Lower leg skin (tissue), 4 donors: ENCODE data around the gene PTPRT. TPM values are rescaled to one million over a fixed set of nuclear protein-coding genes. Genes with fewer than 3 reads are reported as not detected.

Source experiments
- DNase-seq, 2 donors: peaks; one replicate each; pipeline ENCODE4 v3.0.0-alpha.2; 2019; ENCODE audit warnings: low spot score in 2 of 2
- H3K4me3 ChIP-seq: fragments of 200-600 bp; sonication (generic); 2 replicates; pipeline ENCODE4 v1.5.1; 2017; ENCODE audit warnings: mild to moderate bottlenecking, low read depth; ENCODE audit not compliant: poor library complexity, severe bottlenecking
- POLR2A ChIP-seq, 2 donors: fragments of 450-650 bp; IDR thresholded peaks; one replicate each; pipeline ENCODE4 v1.6.1; 2016 to 2017; ENCODE audit warnings: antibody characterized with exemption in 2 of 2, mild to moderate bottlenecking in 1 of 2, moderate library complexity in 1 of 2
- WGBS, 2 donors: methylation state at CpG; one replicate each; pipeline ENCODE4 v1.1.5; 2018; 5-methylcytosine and 5-hydroxymethylcytosine counted together
- intact Hi-C: fragments of 100-400 bp; cut with DNase I; formaldehyde crosslinking; loops from one replicate; pipeline ENCODE4 v1.15.0; 2023; ENCODE audit warnings: low total_unique reads
- total RNA-seq, 4 donors: library from RNA; depleted of rRNA; stranded (reverse); fragments of >200 nt; gene quantifications; one replicate each; pipeline ENCODE4 v1.1.0, GENCODE V29; 2016
- TF ChIP-seq, protein P1 (sequence below), 3 donors: fragments of 450-650 bp; IDR thresholded peaks; one replicate each; pipeline ENCODE4 v1.5.1; 2016; ENCODE audit warnings: antibody characterized with exemption in 3 of 3, mild to moderate bottlenecking in 3 of 3, moderate library complexity in 2 of 3

Gene PTPRT
- total RNA-seq, 4 donors from 2014 or later, result 0.34 to 1.4 (median 0.95) TPM

DNA sequence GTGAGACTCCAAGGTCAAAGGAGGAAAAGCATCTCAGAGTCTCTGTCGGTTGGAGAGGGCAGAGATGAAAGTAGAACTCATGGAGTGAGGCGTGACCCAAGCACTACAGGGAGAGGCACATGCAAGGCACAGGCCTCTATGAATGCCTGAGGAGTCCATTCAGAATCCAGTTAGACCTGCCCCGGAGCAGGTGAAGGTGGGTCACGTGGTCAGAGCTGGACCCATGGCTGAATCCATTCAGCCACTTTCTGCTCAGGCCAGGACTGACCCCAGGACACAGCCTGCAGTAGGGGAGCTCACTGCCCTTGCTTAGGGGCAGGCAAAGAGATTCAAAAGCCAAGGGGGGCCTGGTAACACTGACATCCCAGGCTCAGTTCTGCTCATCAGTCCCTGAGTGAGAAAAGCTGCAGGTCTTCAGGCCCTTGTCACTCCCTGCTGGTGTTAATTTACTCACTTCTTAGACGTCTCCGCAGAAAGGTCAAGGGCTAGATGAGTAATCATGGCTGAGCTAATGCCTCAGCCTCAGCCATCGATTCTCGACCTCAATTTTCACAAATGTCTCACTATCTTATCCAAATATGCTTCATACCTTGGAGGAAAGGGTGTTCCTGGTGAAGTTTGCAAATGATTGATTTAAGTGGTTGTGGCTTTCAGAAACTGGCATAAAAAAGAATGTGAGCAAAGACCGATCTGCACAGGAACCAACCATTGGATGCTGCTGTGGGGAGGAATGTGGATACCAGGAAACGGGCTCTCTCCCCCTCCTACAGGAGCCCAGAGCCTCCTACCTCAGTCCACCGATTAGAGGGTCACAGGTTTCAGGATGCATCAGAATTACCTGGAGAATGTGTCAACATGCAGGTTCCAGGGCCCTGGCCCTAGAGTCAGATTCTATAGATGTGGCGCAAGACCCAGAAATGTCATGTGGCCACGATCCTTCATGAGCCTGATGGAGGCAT, 584.4 kb downstream of the PTPRT start:
- no peak overlapping the region for H3K4me3 ChIP-seq
- intact Hi-C loops, result no loop called here
- no peak for DNase-seq
- WGBS, 2 donors, result 68 to 80% methylated on average over 13 of the region's 13 CpGs
- TF ChIP-seq, protein P1, sequence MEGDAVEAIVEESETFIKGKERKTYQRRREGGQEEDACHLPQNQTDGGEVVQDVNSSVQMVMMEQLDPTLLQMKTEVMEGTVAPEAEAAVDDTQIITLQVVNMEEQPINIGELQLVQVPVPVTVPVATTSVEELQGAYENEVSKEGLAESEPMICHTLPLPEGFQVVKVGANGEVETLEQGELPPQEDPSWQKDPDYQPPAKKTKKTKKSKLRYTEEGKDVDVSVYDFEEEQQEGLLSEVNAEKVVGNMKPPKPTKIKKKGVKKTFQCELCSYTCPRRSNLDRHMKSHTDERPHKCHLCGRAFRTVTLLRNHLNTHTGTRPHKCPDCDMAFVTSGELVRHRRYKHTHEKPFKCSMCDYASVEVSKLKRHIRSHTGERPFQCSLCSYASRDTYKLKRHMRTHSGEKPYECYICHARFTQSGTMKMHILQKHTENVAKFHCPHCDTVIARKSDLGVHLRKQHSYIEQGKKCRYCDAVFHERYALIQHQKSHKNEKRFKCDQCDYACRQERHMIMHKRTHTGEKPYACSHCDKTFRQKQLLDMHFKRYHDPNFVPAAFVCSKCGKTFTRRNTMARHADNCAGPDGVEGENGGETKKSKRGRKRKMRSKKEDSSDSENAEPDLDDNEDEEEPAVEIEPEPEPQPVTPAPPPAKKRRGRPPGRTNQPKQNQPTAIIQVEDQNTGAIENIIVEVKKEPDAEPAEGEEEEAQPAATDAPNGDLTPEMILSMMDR (IDR thresholded peaks at IDR 0.05), result no peak
- no peak for TF ChIP-seq POLR2A (IDR thresholded peaks at IDR 0.05)

DNA sequence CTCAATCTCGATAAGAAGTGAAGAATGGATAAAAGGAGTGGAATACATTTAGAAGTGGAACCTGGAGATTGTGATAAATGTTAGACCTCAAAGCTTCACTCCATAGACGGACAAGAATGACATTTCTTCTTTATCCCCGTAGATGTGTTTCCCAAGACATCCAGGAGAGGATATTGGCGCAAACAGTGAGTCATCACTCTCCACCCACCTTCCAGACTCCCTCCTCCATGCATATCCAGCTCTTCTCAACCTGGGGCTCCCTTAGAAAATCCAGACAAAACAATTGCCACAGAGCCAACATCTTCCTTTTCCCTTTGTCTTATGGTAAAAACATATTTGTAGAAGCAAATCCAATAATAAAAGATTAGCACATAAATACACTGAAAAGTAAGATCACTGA, 586.1 kb downstream of the PTPRT start:
- no peak for TF ChIP-seq POLR2A (IDR thresholded peaks at IDR 0.05)
- TF ChIP-seq, protein P1 (IDR thresholded peaks at IDR 0.05), result no peak
- H3K4me3 ChIP-seq, result no peak overlapping the region
- no peak for DNase-seq
- intact Hi-C loops, result no loop called here
- 70 to 72% methylated on average over 4 of the region's 4 CpGs for WGBS, 2 donors

DNA sequence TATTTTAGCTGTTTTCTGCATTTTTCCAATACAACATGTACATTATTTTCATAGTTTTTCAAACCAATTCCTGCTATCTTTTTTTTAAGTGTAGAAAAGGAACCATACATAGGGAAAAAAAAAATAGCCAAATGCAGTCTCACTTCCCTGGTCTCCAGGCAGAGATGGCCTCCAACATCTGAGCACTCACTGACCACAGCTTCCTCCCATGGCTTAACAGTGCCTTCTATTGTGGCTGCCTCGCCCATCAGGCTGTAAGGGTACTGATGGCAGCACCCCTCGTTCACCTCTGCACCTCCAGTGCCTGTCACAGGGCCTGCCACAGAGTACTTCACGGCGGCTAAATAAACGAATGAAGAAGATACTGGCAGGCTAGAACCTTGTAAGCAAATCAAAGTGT, 591.1 kb downstream of the PTPRT start:
- WGBS, 2 donors, result 60 to 85% methylated on average over 5 of the region's 5 CpGs
- intact Hi-C loops, result no loop called here
- no peak for DNase-seq
- no peak overlapping the region for H3K4me3 ChIP-seq
- no peak for TF ChIP-seq POLR2A (IDR thresholded peaks at IDR 0.05)
- TF ChIP-seq, protein P1 (IDR thresholded peaks at IDR 0.05), result no peak

DNA sequence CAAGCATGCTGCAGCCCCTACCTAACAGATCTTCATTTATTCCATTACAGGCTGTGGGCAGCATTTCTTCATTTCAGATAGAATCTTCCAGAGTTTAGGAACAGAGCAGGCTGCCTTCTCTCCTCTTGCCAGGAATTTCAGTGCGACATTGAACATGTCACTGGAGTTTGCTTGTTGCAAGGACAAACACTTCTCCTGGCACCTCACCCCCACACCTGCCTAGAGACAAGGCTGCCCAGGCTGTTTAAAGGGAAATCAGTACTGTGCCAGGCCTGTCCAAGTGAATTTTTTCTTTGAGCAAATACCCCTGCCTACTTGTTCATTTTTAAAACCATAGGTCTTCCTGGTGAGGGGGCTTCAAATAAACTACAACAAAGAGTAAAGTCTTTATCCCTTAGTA, 594.1 kb downstream of the PTPRT start:
- DNase-seq, result no peak
- 88 to 90% methylated on average over 1 of the region's 1 CpG for WGBS, 2 donors
- intact Hi-C loops, result no loop called here
- TF ChIP-seq, protein P1 (IDR thresholded peaks at IDR 0.05), result no peak
- TF ChIP-seq POLR2A (IDR thresholded peaks at IDR 0.05), result no peak
- H3K4me3 ChIP-seq, result no peak overlapping the region

DNA sequence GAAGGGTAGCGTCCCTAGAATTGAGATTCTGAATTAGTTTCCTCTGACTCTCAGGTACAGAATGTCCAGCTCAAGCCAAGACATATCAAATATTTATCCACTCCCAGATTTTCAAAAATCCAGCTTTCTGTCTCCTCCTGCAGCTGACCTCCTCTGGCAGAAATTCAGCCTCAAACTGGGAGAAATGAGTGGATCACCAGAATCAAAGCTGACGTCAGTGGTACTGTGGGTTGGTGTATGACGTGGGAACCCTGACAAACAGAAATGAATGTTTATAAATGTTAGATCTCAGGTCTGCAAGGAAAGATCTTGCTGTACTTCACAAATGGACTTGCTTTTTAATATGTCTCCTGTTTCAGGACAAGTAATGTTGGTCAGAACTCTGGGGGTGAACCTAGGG, 595.0 kb downstream of the PTPRT start:
- TF ChIP-seq, protein P1 (IDR thresholded peaks at IDR 0.05), result no peak
- TF ChIP-seq POLR2A (IDR thresholded peaks at IDR 0.05), result no peak
- intact Hi-C loops, result no loop called here
- H3K4me3 ChIP-seq, result no peak overlapping the region
- 77 to 78% methylated on average over 3 of the region's 3 CpGs for whole genome bisulfite sequencing, 2 donors
- DNase-seq, result no peak
